ENCODE measurements around the gene SIPA1L3.

The SIPA1L3 gene

GRCh38 chr19:38163419-38164290, 256.6 kb downstream of the SIPA1L3 start:
- Histone ChIP-seq H3K27me3 (ENCODE audit: control insufficient read depth in 1 of 2, insufficient read depth in 2 of 2, low read length in 2 of 2) (no peaks in the 10 kb centered on the region), H3K27ac (ENCODE audit: low read depth, low read length) (no peak overlapping the region), H3K9ac (ENCODE audit: low read length) (no peak overlapping the region), H3K9me3 (ENCODE audit: low read length) (peaks cover 7% of the 10 kb centered on the region), H3K4me3 (ENCODE audit: low read depth in 1 of 2, low read length in 2 of 2) (no peak overlapping the region), H3K4me1 (ENCODE audit: insufficient read depth, low read length) (no peaks in the 10 kb centered on the region), H3K36me3 (ENCODE audit: insufficient read depth, low read length) (peaks cover 15% of the 10 kb centered on the region)

GRCh38 chr19:38164526-38164925, 257.5 kb downstream of the SIPA1L3 start:
- H3K9me3 ChIP-seq (ENCODE audit: low read length), result peaks cover 7% of the 10 kb centered on the region
- H3K9ac ChIP-seq (ENCODE audit: low read length), result no peak overlapping the region
- H3K4me3 ChIP-seq (ENCODE audit: low read depth in 1 of 2, low read length in 2 of 2), result no peak overlapping the region
- no peak overlapping the region for H3K27ac ChIP-seq (ENCODE audit: low read depth, low read length)
- no peaks in the 10 kb centered on the region for H3K27me3 ChIP-seq (ENCODE audit: control insufficient read depth in 1 of 2, insufficient read depth in 2 of 2, low read length in 2 of 2)
- H3K4me1 ChIP-seq (ENCODE audit: insufficient read depth, low read length), result no peaks in the 10 kb centered on the region
- peaks cover 16% of the 10 kb centered on the region for H3K36me3 ChIP-seq (ENCODE audit: insufficient read depth, low read length)

GRCh38 chr19:38165335-38165734, 258.3 kb downstream of the SIPA1L3 start:
- Histone ChIP-seq H3K4me3 (ENCODE audit: low read depth in 1 of 2, low read length in 2 of 2) (no peak overlapping the region), H3K9ac (ENCODE audit: low read length) (no peak overlapping the region), H3K9me3 (ENCODE audit: low read length) (peaks cover 7% of the 10 kb centered on the region), H3K36me3 (ENCODE audit: insufficient read depth, low read length) (peaks cover 16% of the 10 kb centered on the region), H3K27me3 (ENCODE audit: control insufficient read depth in 1 of 2, insufficient read depth in 2 of 2, low read length in 2 of 2) (no peaks in the 10 kb centered on the region), H3K27ac (ENCODE audit: low read depth, low read length) (no peak overlapping the region), H3K4me1 (ENCODE audit: insufficient read depth, low read length) (no peaks in the 10 kb centered on the region)

GRCh38 chr19:38168637-38169036, 261.6 kb downstream of the SIPA1L3 start:
- H3K4me1 ChIP-seq (ENCODE audit: insufficient read depth, low read length), result no peaks in the 10 kb centered on the region
- no peak overlapping the region for H3K4me3 ChIP-seq (ENCODE audit: low read depth in 1 of 2, low read length in 2 of 2)
- no peak overlapping the region for H3K9ac ChIP-seq (ENCODE audit: low read length)
- no peaks in the 10 kb centered on the region for H3K9me3 ChIP-seq (ENCODE audit: low read length)
- H3K36me3 ChIP-seq (ENCODE audit: insufficient read depth, low read length), result peaks cover 5% of the 10 kb centered on the region
- H3K27ac ChIP-seq (ENCODE audit: low read depth, low read length), result no peak overlapping the region
- H3K27me3 ChIP-seq (ENCODE audit: control insufficient read depth in 1 of 2, insufficient read depth in 2 of 2, low read length in 2 of 2), result no peaks in the 10 kb centered on the region

GRCh38 chr19:38170334-38170733, 263.3 kb downstream of the SIPA1L3 start:
- H3K36me3 ChIP-seq (ENCODE audit: insufficient read depth, low read length), result peaks cover 5% of the 10 kb centered on the region
- no peak overlapping the region for H3K27ac ChIP-seq (ENCODE audit: low read depth, low read length)
- H3K4me1 ChIP-seq (ENCODE audit: insufficient read depth, low read length), result no peaks in the 10 kb centered on the region

GRCh38 chr19:38172001-38172400, 265.0 kb downstream of the SIPA1L3 start:
- H3K4me3 ChIP-seq (ENCODE audit: low read depth in 1 of 2, low read length in 2 of 2), result no peak overlapping the region
- H3K27me3 ChIP-seq (ENCODE audit: control insufficient read depth in 1 of 2, insufficient read depth in 2 of 2, low read length in 2 of 2), result no peaks in the 10 kb centered on the region
- H3K9me3 ChIP-seq (ENCODE audit: low read length), result no peaks in the 10 kb centered on the region
- H3K4me1 ChIP-seq (ENCODE audit: insufficient read depth, low read length), result no peaks in the 10 kb centered on the region
- no peak overlapping the region for H3K9ac ChIP-seq (ENCODE audit: low read length)
- H3K27ac ChIP-seq (ENCODE audit: low read depth, low read length), result no peak overlapping the region
- peaks cover 5% of the 10 kb centered on the region for H3K36me3 ChIP-seq (ENCODE audit: insufficient read depth, low read length)

More at GRCh38 chr19:38170334-38170733, 263.3 kb downstream of the SIPA1L3 start:
- H3K27me3 ChIP-seq (ENCODE audit: control insufficient read depth in 1 of 2, insufficient read depth in 2 of 2, low read length in 2 of 2), result no peaks in the 10 kb centered on the region
- H3K9ac ChIP-seq (ENCODE audit: low read length), result no peak overlapping the region
- no peaks in the 10 kb centered on the region for H3K9me3 ChIP-seq (ENCODE audit: low read length)
- H3K4me3 ChIP-seq (ENCODE audit: low read depth in 1 of 2, low read length in 2 of 2), result no peak overlapping the region

GRCh38 chr19:38173291-38174041, 266.5 kb downstream of the SIPA1L3 start:
- Histone ChIP-seq H3K27ac (ENCODE audit: low read depth, low read length) (no peak overlapping the region), H3K4me3 (ENCODE audit: low read depth in 1 of 2, low read length in 2 of 2) (no peak overlapping the region), H3K9ac (ENCODE audit: low read length) (no peak overlapping the region), H3K9me3 (ENCODE audit: low read length) (no peaks in the 10 kb centered on the region), H3K36me3 (ENCODE audit: insufficient read depth, low read length) (peaks cover 3% of the 10 kb centered on the region), H3K27me3 (ENCODE audit: control insufficient read depth in 1 of 2, insufficient read depth in 2 of 2, low read length in 2 of 2) (no peaks in the 10 kb centered on the region), H3K4me1 (ENCODE audit: insufficient read depth, low read length) (no peaks in the 10 kb centered on the region)

GRCh38 chr19:38175422-38175821, 268.4 kb downstream of the SIPA1L3 start:
- no peak overlapping the region for H3K9ac ChIP-seq (ENCODE audit: low read length)
- no peaks in the 10 kb centered on the region for H3K9me3 ChIP-seq (ENCODE audit: low read length)
- H3K27ac ChIP-seq (ENCODE audit: low read depth, low read length), result no peak overlapping the region
- no peaks in the 10 kb centered on the region for H3K27me3 ChIP-seq (ENCODE audit: control insufficient read depth in 1 of 2, insufficient read depth in 2 of 2, low read length in 2 of 2)
- H3K36me3 ChIP-seq (ENCODE audit: insufficient read depth, low read length), result no peaks in the 10 kb centered on the region
- no peak overlapping the region for H3K4me3 ChIP-seq (ENCODE audit: low read depth in 1 of 2, low read length in 2 of 2)
- no peaks in the 10 kb centered on the region for H3K4me1 ChIP-seq (ENCODE audit: insufficient read depth, low read length)

GRCh38 chr19:38180071-38180470, 273.1 kb downstream of the SIPA1L3 start:
- no peak overlapping the region for H3K9ac ChIP-seq (ENCODE audit: low read length)
- H3K27me3 ChIP-seq (ENCODE audit: control insufficient read depth in 1 of 2, insufficient read depth in 2 of 2, low read length in 2 of 2), result no peaks in the 10 kb centered on the region
- H3K36me3 ChIP-seq (ENCODE audit: insufficient read depth, low read length), result peaks cover 6% of the 10 kb centered on the region
- no peak overlapping the region for H3K27ac ChIP-seq (ENCODE audit: low read depth, low read length)
- H3K4me1 ChIP-seq (ENCODE audit: insufficient read depth, low read length), result no peaks in the 10 kb centered on the region
- no peak overlapping the region for H3K4me3 ChIP-seq (ENCODE audit: low read depth in 1 of 2, low read length in 2 of 2)
- no peaks in the 10 kb centered on the region for H3K9me3 ChIP-seq (ENCODE audit: low read length)

- Histone ChIP-seq H3K9ac (ENCODE audit: low read length) (no peak overlapping the region), H3K4me3 (ENCODE audit: low read depth in 1 of 2, low read length in 2 of 2) (no peak overlapping the region), H3K4me1 (ENCODE audit: insufficient read depth, low read length) (no peaks in the 10 kb centered on the region), H3K9me3 (ENCODE audit: low read length) (no peaks in the 10 kb centered on the region), H3K36me3 (ENCODE audit: insufficient read depth, low read length) (peaks cover 6% of the 10 kb centered on the region), H3K27ac (ENCODE audit: low read depth, low read length) (no peak overlapping the region), H3K27me3 (ENCODE audit: control insufficient read depth in 1 of 2, insufficient read depth in 2 of 2, low read length in 2 of 2) (no peaks in the 10 kb centered on the region)
These were observed 275.7 kb downstream of the SIPA1L3 start for GRCh38 chr19:38182536-38183210.

GRCh38 chr19:38183251-38183897, 276.4 kb downstream of the SIPA1L3 start:
- no peak overlapping the region for H3K27ac ChIP-seq (ENCODE audit: low read depth, low read length)
- peak overlapping the region in 1 of 2 donors; percentile 52 for H3K4me3 ChIP-seq (ENCODE audit: low read depth in 1 of 2, low read length in 2 of 2)
- H3K9ac ChIP-seq (ENCODE audit: low read length), result no peak overlapping the region
- no peaks in the 10 kb centered on the region for H3K4me1 ChIP-seq (ENCODE audit: insufficient read depth, low read length)
- peaks cover 6% of the 10 kb centered on the region for H3K36me3 ChIP-seq (ENCODE audit: insufficient read depth, low read length)
- H3K27me3 ChIP-seq (ENCODE audit: control insufficient read depth in 1 of 2, insufficient read depth in 2 of 2, low read length in 2 of 2), result no peaks in the 10 kb centered on the region
- no peaks in the 10 kb centered on the region for H3K9me3 ChIP-seq (ENCODE audit: low read length)
